Vagina (tissue), 2 donors: ENCODE data around the gene NCR3LG1.

Source experiments
- POLR2A ChIP-seq, 2 donors: fragments of 450-650 bp; IDR thresholded peaks; one replicate each; pipeline ENCODE4 v1.6.1; 2017; ENCODE audit warnings: antibody characterized with exemption in 2 of 2, mild to moderate bottlenecking in 2 of 2, moderate library complexity in 2 of 2
- TF ChIP-seq, protein P1 (sequence below), 3 experiments: fragments of 450-650 bp in 2 of 3; fragments of 200-600 bp in 1 of 3; sonication (generic) in 1 of 3; IDR thresholded peaks; one replicate each; pipeline ENCODE4 v1.5.1; 2017 to 2019; ENCODE audit warnings: antibody characterized with exemption in 3 of 3, mild to moderate bottlenecking in 2 of 3, moderate library complexity in 2 of 3

- TF ChIP-seq, protein P1, sequence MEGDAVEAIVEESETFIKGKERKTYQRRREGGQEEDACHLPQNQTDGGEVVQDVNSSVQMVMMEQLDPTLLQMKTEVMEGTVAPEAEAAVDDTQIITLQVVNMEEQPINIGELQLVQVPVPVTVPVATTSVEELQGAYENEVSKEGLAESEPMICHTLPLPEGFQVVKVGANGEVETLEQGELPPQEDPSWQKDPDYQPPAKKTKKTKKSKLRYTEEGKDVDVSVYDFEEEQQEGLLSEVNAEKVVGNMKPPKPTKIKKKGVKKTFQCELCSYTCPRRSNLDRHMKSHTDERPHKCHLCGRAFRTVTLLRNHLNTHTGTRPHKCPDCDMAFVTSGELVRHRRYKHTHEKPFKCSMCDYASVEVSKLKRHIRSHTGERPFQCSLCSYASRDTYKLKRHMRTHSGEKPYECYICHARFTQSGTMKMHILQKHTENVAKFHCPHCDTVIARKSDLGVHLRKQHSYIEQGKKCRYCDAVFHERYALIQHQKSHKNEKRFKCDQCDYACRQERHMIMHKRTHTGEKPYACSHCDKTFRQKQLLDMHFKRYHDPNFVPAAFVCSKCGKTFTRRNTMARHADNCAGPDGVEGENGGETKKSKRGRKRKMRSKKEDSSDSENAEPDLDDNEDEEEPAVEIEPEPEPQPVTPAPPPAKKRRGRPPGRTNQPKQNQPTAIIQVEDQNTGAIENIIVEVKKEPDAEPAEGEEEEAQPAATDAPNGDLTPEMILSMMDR (IDR thresholded peaks at IDR 0.05): no peak
- no peak for TF ChIP-seq POLR2A (IDR thresholded peaks at IDR 0.05)
Observed at GRCh38 chr11:17391493-17392355, 40.1 kb downstream of the NCR3LG1 start.
